Mucosa of stomach (tissue), 1 donor: Measurements from ENCODE around the gene PLAC8L1.
"Not testable (repeated sequence)": the region's sequence is repeated elsewhere in the genome, so short reads cannot be mapped to it uniquely, and the experiment has no call there.

Source experiments
- H3K27me3 ChIP-seq: one replicate; pipeline ENCODE4 v1.7.0; 2013; ENCODE audit warnings: mild to moderate bottlenecking, low read length; ENCODE audit not compliant: control insufficient read depth, insufficient read depth
- H3K36me3 ChIP-seq: one replicate; pipeline ENCODE4 v1.7.0; 2013; ENCODE audit warnings: low read length; ENCODE audit not compliant: control insufficient read depth, insufficient read depth
- H3K4me1 ChIP-seq: one replicate; pipeline ENCODE4 v1.7.0; 2013; ENCODE audit warnings: mild to moderate bottlenecking, low read length; ENCODE audit not compliant: control insufficient read depth, insufficient read depth
- H3K4me3 ChIP-seq: one replicate; pipeline ENCODE4 v1.7.0; 2013; ENCODE audit warnings: low read length
- H3K9ac ChIP-seq: one replicate; pipeline ENCODE4 v1.7.0; 2013; ENCODE audit warnings: mild to moderate bottlenecking, low read length, moderate library complexity
- H3K9me3 ChIP-seq: one replicate; pipeline ENCODE4 v1.7.0; 2013; ENCODE audit warnings: mild to moderate bottlenecking, low read length, moderate library complexity; ENCODE audit not compliant: control insufficient read depth
- donor health status: Pancreatic carcinoma.

The PLAC8L1 gene

DNA sequence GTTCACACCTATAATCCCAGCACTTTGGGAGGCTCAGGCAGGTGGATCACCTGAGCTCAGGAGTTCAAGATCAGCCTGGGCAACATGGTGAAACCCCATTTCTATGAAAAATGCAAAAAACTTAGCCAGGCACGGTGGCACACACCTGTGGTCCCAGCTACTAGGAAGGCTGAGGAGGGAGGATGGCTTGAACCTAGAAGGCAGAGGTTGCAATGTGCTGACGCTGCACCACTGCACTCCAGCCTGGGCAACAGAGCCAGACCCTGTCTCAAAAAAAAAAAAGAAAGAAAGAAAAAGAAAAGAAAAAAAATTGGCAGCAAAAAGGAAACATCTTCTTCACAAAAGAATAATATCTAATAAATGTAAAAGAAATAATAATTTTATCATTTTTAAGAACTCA lies 3.5 kb upstream of the PLAC8L1 start:
- not testable (repeated sequence) for H3K27me3 ChIP-seq, H3K4me1 ChIP-seq, H3K9ac ChIP-seq, H3K4me3 ChIP-seq, H3K36me3 ChIP-seq, H3K9me3 ChIP-seq

DNA sequence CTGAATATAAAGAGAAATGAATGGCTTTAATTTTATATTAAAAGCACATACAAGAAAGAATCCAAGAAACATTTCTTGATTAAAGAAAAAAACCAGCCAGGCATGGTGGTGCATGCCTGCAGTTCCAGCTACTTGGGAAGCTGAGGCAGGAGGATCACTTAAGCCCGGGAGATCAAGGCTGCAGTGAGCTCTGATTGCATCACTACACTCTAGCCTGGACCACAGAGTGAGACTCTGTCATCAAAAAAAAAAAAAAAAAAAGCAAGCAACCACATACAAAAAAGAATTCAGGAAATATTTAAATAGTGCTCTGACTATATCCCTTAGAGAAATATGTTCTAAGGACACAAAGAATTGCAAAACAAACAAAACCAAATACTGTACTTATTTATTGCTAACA lies 2.5 kb upstream of the PLAC8L1 start:
- no peaks in the 10 kb centered on the region for H3K9me3 ChIP-seq
- H3K27me3 ChIP-seq: no peaks in the 10 kb centered on the region
- no peaks in the 10 kb centered on the region for H3K4me1 ChIP-seq
- no peaks in the 10 kb centered on the region for H3K36me3 ChIP-seq
- H3K9ac ChIP-seq: no peak overlapping the region
- no peak overlapping the region for H3K4me3 ChIP-seq

DNA sequence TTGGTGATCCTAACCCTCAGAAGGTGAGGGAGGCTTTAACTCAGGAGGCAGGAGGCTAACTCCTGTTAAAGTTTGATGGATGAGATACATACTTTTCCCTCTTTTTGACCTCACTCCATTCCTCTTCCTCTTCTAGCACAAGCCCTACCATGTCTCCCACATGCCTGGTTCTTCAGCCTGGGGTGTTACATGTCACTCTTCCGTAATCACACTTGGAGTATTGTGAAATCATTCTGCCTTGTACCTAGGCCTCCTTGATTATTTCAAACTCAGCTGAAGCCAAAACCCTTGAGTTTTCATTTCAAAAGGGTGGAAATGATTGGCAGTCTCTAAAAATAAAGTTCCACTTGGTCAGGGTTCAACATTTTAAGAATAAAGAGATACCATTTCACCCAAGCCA lies 1.8 kb downstream of the PLAC8L1 start:
- no peak overlapping the region for H3K9ac ChIP-seq
- H3K4me1 ChIP-seq: no peaks in the 10 kb centered on the region
- no peak overlapping the region for H3K4me3 ChIP-seq
- H3K9me3 ChIP-seq: no peaks in the 10 kb centered on the region
- no peaks in the 10 kb centered on the region for H3K27me3 ChIP-seq
- no peaks in the 10 kb centered on the region for H3K36me3 ChIP-seq

DNA sequence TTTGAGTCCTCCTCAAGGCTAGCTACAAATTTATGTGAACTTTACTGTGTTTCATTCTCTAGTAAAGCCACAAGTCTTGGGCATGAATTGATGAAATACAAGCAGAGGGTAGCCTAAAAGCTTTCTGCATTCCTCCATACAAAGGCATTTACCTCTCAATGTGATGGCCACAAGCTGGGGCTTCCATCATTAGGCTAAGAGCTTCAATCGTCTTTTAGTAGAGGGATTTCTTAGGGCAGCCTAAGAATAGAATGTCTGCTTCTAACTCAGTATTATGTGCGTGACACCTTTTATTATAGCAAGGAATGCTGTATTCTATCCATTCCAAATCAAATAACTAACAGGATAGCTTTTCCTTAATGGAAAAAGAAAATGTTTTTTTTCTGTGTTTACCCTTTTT lies 3.7 kb downstream of the PLAC8L1 start:
- no peaks in the 10 kb centered on the region for H3K36me3 ChIP-seq
- no peaks in the 10 kb centered on the region for H3K4me1 ChIP-seq
- no peaks in the 10 kb centered on the region for H3K9me3 ChIP-seq
- H3K4me3 ChIP-seq: no peak overlapping the region
- no peak overlapping the region for H3K9ac ChIP-seq
- no peaks in the 10 kb centered on the region for H3K27me3 ChIP-seq

DNA sequence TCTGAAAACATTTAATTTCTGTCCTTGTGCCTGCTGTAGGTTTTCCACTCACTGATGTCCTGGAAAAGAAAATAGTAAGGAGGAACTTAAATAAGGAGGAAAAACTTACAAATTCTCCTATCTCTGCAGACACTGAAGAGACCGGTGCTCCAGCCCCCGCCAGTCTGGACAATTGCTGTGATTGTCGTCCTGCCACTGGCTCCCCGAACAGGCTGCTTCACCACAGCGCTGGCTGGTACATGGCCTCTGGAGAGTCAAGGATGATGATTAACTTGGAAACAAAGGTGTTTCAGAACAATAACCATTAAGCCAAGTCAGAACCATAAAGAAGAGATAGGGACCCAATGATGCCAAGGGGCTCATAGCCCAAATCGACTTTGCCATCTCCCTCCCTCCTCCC lies 7.3 kb downstream of the PLAC8L1 start:
- H3K9ac ChIP-seq: no peak overlapping the region
- no peaks in the 10 kb centered on the region for H3K9me3 ChIP-seq

DNA sequence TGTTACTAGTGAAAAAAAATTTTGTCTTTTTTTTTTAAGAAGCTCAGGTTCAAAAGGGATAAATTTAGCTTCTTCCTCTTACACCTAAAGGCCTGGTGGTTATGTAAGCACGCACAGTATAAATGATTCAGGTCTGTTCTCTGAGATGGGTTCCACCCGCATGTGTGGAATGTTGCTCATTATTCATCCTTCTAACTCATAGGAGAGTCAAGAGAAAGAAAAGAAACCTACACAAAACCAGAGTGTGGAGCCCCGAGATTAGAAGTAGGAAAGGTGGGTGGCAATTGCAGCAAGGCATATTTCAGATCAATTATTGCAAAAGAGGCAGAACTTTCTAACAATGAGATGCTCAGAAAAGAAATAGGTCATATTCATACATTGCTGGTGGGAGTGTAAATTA lies 13.5 kb downstream of the PLAC8L1 start:
- H3K4me1 ChIP-seq: no peaks in the 10 kb centered on the region
- no peak overlapping the region for H3K9ac ChIP-seq
- H3K36me3 ChIP-seq: no peaks in the 10 kb centered on the region
- H3K9me3 ChIP-seq: no peaks in the 10 kb centered on the region
- no peak overlapping the region for H3K4me3 ChIP-seq
- no peaks in the 10 kb centered on the region for H3K27me3 ChIP-seq

More for the DNA sequence above, 7.3 kb downstream of the PLAC8L1 start:
- H3K4me1 ChIP-seq: no peaks in the 10 kb centered on the region
- no peaks in the 10 kb centered on the region for H3K36me3 ChIP-seq
- no peaks in the 10 kb centered on the region for H3K27me3 ChIP-seq
- no peak overlapping the region for H3K4me3 ChIP-seq

DNA sequence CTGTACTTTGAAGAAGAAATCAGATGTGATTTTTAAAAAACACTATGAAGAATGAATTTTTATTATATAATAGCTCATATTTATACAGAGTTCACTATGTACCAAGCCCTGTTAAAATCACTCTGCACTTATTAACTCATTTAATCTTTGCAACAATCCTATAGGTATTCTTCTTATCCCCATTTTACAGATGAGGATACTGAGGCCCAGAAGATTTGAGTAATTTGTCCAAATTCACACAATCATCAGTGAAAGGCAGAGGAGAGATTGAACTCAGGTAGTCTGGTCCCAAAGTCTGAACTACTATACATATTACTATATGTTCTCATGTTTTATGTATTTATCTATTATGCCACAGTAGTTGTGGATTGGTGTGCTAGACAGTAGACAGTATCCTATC lies 16.1 kb downstream of the PLAC8L1 start:
- H3K9ac ChIP-seq: no peak overlapping the region
- H3K4me3 ChIP-seq: no peak overlapping the region
- no peaks in the 10 kb centered on the region for H3K27me3 ChIP-seq
- no peaks in the 10 kb centered on the region for H3K4me1 ChIP-seq
- H3K36me3 ChIP-seq: no peaks in the 10 kb centered on the region
- H3K9me3 ChIP-seq: no peaks in the 10 kb centered on the region

DNA sequence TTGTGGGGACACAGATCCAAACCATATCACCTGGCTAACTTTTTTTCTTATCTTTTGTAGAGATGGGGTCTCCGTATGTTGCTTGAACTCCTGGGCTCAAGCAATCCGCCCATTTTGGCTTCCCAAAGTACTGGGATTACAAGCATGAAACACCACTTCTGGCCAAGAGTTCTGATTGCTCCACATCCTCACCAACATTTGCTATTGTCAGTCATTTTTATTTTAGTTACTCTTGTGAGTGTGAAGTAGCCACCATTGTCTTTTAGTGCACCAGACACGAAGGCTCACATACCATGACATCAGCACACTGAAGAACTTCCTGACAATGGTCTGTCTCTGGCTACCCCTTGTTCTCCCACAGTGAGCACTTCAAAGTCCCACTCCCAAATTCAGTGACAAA lies 17.3 kb downstream of the PLAC8L1 start:
- H3K36me3 ChIP-seq: no peaks in the 10 kb centered on the region
- H3K27me3 ChIP-seq: no peaks in the 10 kb centered on the region
- no peaks in the 10 kb centered on the region for H3K4me1 ChIP-seq
- no peak overlapping the region for H3K4me3 ChIP-seq
- H3K9ac ChIP-seq: no peak overlapping the region
- no peaks in the 10 kb centered on the region for H3K9me3 ChIP-seq

DNA sequence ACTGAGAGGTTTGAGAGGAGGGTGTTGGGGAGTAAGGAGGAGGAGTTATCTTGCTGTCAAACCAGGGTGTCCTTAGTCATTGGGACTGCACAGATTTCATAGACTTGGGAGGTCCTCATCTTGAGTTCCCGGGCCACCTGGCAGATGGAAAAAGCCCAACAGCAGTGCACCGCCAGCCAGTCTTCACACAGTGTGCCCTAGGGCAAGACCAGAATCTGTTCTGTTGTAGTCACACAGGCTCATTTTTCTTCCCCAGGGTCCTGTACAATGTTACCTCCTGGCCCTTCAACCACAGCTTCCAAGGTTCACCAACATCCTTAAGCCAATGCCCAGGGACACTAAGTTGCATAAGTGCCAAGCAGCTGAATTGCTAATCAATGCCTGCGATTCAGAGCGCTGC lies 21.0 kb downstream of the PLAC8L1 start:
- no peaks in the 10 kb centered on the region for H3K27me3 ChIP-seq
- no peak overlapping the region for H3K9ac ChIP-seq
- H3K4me3 ChIP-seq: no peak overlapping the region
- H3K4me1 ChIP-seq: no peaks in the 10 kb centered on the region
- H3K9me3 ChIP-seq: no peaks in the 10 kb centered on the region
- H3K36me3 ChIP-seq: no peaks in the 10 kb centered on the region

DNA sequence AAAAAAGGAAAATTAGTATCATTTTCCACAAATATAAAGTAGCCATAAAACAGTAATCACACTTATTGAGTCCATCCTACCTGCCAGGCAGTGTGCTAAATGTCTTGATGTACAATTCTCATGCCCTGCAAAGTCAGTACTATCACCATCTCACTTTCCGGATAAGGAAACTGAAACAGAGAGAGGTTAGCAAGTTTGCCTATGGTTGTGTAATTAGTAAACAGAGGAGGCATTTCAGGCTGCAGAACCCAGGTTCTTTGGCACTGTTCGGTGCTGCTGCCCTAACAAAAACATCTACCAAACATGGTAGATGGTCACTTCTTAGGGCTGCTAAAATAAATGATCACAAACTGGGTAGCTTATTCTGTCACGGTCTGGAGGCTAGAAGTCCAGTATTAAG lies 22.6 kb downstream of the PLAC8L1 start:
- Histone ChIP-seq H3K27me3 (no peaks in the 10 kb centered on the region), H3K36me3 (no peaks in the 10 kb centered on the region), H3K9ac (no peak overlapping the region), H3K9me3 (no peaks in the 10 kb centered on the region), H3K4me3 (no peak overlapping the region), H3K4me1 (no peaks in the 10 kb centered on the region)

DNA sequence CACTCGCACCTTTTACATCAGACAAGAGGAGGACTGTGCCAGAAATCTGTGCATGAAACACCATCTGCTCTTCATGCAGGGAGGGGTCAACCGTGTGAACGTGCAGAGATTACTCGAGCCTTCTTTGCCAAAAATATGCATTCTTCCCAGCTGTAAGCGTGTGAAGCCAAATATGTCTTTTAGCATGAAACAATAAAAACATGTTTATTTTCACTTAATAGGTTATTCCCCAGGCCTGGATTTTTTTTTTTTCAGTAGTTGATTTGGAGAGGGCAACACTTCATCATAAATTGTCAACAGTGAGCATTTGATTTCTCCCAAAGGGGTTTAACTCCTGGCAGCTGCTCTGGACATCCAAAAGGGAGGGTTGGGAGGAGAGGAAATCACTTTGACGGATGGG lies 23.8 kb downstream of the PLAC8L1 start:
- no peaks in the 10 kb centered on the region for H3K27me3 ChIP-seq
- H3K9ac ChIP-seq: no peak overlapping the region
- H3K4me3 ChIP-seq: no peak overlapping the region
- H3K9me3 ChIP-seq: no peaks in the 10 kb centered on the region
- H3K4me1 ChIP-seq: no peaks in the 10 kb centered on the region
- H3K36me3 ChIP-seq: no peaks in the 10 kb centered on the region

DNA sequence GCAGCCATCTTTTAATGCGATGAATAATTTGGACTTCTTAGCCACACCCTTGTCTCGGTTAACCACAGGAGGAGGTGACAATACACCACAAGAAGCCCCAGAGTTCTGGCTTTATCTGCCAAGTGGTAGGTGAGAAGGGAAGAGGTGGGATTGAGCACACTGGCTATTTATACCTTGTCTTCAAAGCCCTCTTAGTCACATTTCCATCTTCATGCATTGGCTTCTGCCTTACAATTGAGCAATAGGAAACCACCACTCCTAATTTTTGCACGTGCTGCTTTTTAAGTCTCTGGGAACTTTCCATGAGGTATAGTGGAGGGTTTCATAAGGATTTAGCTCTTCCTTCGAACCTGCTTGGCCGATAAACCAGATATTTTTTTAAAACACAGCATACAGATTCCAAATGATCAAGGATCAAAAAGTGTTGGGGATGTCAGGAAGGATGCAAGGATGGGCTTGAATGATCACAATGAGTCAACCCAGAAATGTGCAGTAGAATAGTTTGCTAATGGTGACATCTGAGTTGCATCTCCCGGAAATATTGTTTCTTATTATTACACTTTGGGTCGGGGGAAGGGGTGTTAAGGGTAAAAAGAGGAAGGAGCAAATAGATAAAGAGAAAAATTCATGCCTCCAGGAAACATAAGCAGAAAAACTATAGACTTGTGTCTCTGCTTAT lies 25.5 kb downstream of the PLAC8L1 start:
- no peak overlapping the region for H3K9ac ChIP-seq
- H3K4me3 ChIP-seq: no peak overlapping the region
- no peaks in the 10 kb centered on the region for H3K4me1 ChIP-seq
- H3K36me3 ChIP-seq: no peaks in the 10 kb centered on the region
- no peaks in the 10 kb centered on the region for H3K27me3 ChIP-seq
- H3K9me3 ChIP-seq: no peaks in the 10 kb centered on the region

DNA sequence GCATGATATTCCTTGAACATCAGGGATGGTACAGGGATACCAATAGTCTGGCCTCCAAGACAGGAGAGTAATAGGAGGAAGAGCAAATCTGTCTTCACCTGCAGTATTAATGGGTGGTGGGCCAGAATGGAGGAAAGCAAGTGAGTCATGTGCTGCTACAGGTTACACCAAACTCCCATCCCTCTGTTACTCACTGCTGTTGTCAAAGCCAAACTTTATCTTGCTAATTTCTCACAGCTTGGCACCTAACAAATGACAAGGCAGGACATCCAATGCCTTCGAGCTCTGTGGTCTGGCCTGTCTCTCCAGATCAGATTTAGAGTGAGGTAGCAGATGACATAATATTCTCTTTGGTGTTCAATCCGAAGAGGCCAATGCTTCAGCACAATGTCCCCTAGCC lies 26.8 kb downstream of the PLAC8L1 start:
- Histone ChIP-seq H3K36me3 (no peaks in the 10 kb centered on the region), H3K27me3 (no peaks in the 10 kb centered on the region), H3K9me3 (no peaks in the 10 kb centered on the region), H3K4me3 (no peak overlapping the region), H3K4me1 (no peaks in the 10 kb centered on the region), H3K9ac (no peak overlapping the region)
